SK-N-MC (cell line): ENCODE results near the gene SGO1.

ENCODE experiments used
- EZH2 ChIP-seq: fragments of 200-600 bp; sonication (generic); IDR thresholded peaks from one replicate; pipeline ENCODE4 v1.6.1; 2017; ENCODE audit warnings: antibody characterized with exemption
- FOXP2 ChIP-seq: optimal IDR thresholded peaks from 2 replicates; pipeline ENCODE3; 2011; ENCODE audit warnings: mild to moderate bottlenecking, moderate library complexity; ENCODE audit not compliant: insufficient read depth; ENCODE audit errors: extremely low read length, control extremely low read depth
- POLR2AphosphoS5 ChIP-seq: IDR thresholded peaks from 2 replicates; pipeline ENCODE4 v1.6.1; 2012; ENCODE audit warnings: mild to moderate bottlenecking, low read depth, low read length, borderline replicate concordance

DNA sequence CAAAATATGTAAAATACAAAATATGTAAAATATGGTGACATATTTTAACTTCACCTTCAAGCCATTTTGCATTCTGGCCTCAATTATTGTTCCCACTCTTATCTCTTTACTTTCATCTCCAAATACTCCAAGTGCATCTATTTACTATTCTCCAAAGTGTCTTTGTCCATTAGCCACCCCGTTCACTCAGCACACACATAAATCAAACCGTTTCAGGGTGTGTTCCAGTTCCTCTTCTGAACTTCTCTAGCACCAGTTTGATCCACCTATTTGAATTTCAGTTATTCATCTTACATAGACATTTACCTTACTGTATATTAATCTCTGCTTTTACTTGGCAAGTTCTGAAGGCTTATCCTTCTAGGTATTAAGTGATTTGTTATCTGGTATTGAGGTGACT lies 45.1 kb downstream of the SGO1 start:
- TF ChIP-seq POLR2AphosphoS5 (no peak), EZH2 (no peak), FOXP2 (no peak)
